Stimulated activated CD4-positive, alpha-beta T cell treated with anti-CD3 and anti-CD28 coated beads, TNF-alpha, amount 100 ng/mL, for 1 hour (primary cell): Measurements from ENCODE around the gene ZNF865.
"Not testable (repeated sequence)": the region's sequence is repeated elsewhere in the genome, so short reads cannot be mapped to it uniquely, and the experiment has no call there.

Experiments used
- DNase-seq, 3 donors: peaks; one replicate each; pipeline ENCODE4 v3.0.0-alpha.2; 2020; ENCODE audit warnings: low read depth in 3 of 3, low spot score in 1 of 3

ZNF865 gene

GRCh38 chr19:55605637-55606470 lies at the start of gene ZNF865:
Gene ZNF865 (plus strand): TSS chr19:55605647. CDS start chr19:55613619, 7,972 bp downstream.
- peak in 2 of 3 donors; percentile 36 to 45 for DNase-seq

GRCh38 chr19:55559684-55560083 lies 45.8 kb upstream of the ZNF865 start:
- DNase-seq: no peak

GRCh38 chr19:55563261-55563690 lies 42.2 kb upstream of the ZNF865 start:
- no peak for DNase-seq

GRCh38 chr19:55566823-55567222 lies 38.6 kb upstream of the ZNF865 start:
- no peak for DNase-seq

- no peak for DNase-seq
Measured at GRCh38 chr19:55567708-55568328, 37.6 kb upstream of the ZNF865 start.

- not testable (repeated sequence) for DNase-seq
Measured at GRCh38 chr19:55569477-55569876, 36.0 kb upstream of the ZNF865 start.

GRCh38 chr19:55573929-55574328 lies 31.5 kb upstream of the ZNF865 start:
- not testable (repeated sequence) for DNase-seq

GRCh38 chr19:55576746-55577145 lies 28.7 kb upstream of the ZNF865 start:
- DNase-seq: no peak

- DNase-seq: no peak
Measured at GRCh38 chr19:55578031-55578760, 27.3 kb upstream of the ZNF865 start.

- DNase-seq: no peak
Measured at GRCh38 chr19:55578761-55579747, 26.4 kb upstream of the ZNF865 start.

- DNase-seq: no peak
Measured at GRCh38 chr19:55579766-55580621, 25.5 kb upstream of the ZNF865 start.

GRCh38 chr19:55580628-55581144 lies 24.8 kb upstream of the ZNF865 start, which contains the start of gene ZNF579:
Gene ZNF579 (minus strand): TSS chr19:55580848. CDS start chr19:55579639, 1,209 bp downstream.
- peak in 2 of 3 donors; percentile 41 to 76 for DNase-seq

- no peak for DNase-seq
Measured at GRCh38 chr19:55581145-55581822, 24.2 kb upstream of the ZNF865 start.

- DNase-seq: no peak
Measured at GRCh38 chr19:55581823-55582223, 23.6 kb upstream of the ZNF865 start.

GRCh38 chr19:55582284-55582683 lies 23.2 kb upstream of the ZNF865 start:
- not testable (repeated sequence) for DNase-seq

- DNase-seq: not testable (repeated sequence)
Measured at GRCh38 chr19:55583897-55584296, 21.6 kb upstream of the ZNF865 start.

- no peak for DNase-seq
Measured at GRCh38 chr19:55584871-55585270, 20.6 kb upstream of the ZNF865 start.

GRCh38 chr19:55585658-55586339 lies 19.6 kb upstream of the ZNF865 start:
- DNase-seq: peak in 1 of 3 donors; percentile 49
